Measurements from ENCODE around the gene LARP7. TPM values are rescaled to one million over a fixed set of nuclear protein-coding genes. Genes with fewer than 3 reads are reported as not detected.

Gene LARP7
- total RNA-seq (2014; rRNA removed; shearing (Covaris generic)), result 32.1 and 45.3 TPM in 2 replicates

GRCh38 chr4:112636688-112637551 is at the start of gene LARP7, which contains the start of gene ZGRF1:
Gene LARP7 (plus strand): TSS chr4:112637143. CDS start chr4:112644670, 7,527 bp downstream.
Gene ZGRF1 (minus strand): TSS chr4:112636909. CDS start chr4:112633176, 3,733 bp downstream.

Small RNAs within 50 kb of the gene (small RNA-seq; reads per million reads assigned to genes)
- gene MIR302A, result not detected
- not detected for gene MIR302C
- gene MIR302D, result not detected
- gene MIR367, result not detected
- not detected for gene WRBP1

Other genes starting within 250 kb of the LARP7 start
- 0.26 TPM in 1 of 2 replicates, not detected in the other for gene NEUROG2, start 121.0 kb upstream of the LARP7 start, total RNA-seq (2014; rRNA removed; shearing (Covaris generic))
- gene ZGRF1, start 234 bp upstream of the LARP7 start, total RNA-seq (2014; rRNA removed; shearing (Covaris generic)), result 10.6 and 11.6 TPM in 2 replicates

All from A375 (cell line).